Superior temporal gyrus (tissue), 1 donor: ENCODE measurements around the gene STK17A.

Experiments used
- DNase-seq: peaks from one replicate; pipeline ENCODE4 v3.0.0-alpha.2; 2016; ENCODE audit errors: extremely low spot score

Gene STK17A

GRCh38 chr7:43634384-43634783 lies 51.5 kb downstream of the STK17A start:
- DNase-seq, result no peak

- no peak for DNase-seq
Measured at GRCh38 chr7:43636093-43636492, 53.2 kb downstream of the STK17A start.

- DNase-seq, result no peak
Measured at GRCh38 chr7:43637114-43637806, 54.4 kb downstream of the STK17A start.

GRCh38 chr7:43639858-43640491 lies 57.1 kb downstream of the STK17A start:
- DNase-seq, result no peak

- no peak for DNase-seq
Measured at GRCh38 chr7:43640679-43641078, 57.8 kb downstream of the STK17A start.

- no peak for DNase-seq
Measured at GRCh38 chr7:43642897-43643630, 60.2 kb downstream of the STK17A start.

- no peak for DNase-seq
Measured at GRCh38 chr7:43643846-43644245, 60.9 kb downstream of the STK17A start.

GRCh38 chr7:43645699-43646226 lies 62.9 kb downstream of the STK17A start:
- no peak for DNase-seq

GRCh38 chr7:43646603-43647338 lies 63.9 kb downstream of the STK17A start:
- peak; percentile 59 for DNase-seq

- DNase-seq, result peak; percentile 25
Measured at GRCh38 chr7:43647339-43647672, 64.4 kb downstream of the STK17A start.

GRCh38 chr7:43647673-43648472 lies 65.0 kb downstream of the STK17A start:
- DNase-seq, result peak; percentile 77

GRCh38 chr7:43648473-43649406 lies 65.8 kb downstream of the STK17A start:
- peak; percentile 58 for DNase-seq

- peak; percentile 36 for DNase-seq
Measured at GRCh38 chr7:43649755-43650274, 66.9 kb downstream of the STK17A start.

- no peak for DNase-seq
Measured at GRCh38 chr7:43650457-43651052, 67.6 kb downstream of the STK17A start.

- DNase-seq, result no peak
Measured at GRCh38 chr7:43652364-43652763, 69.5 kb downstream of the STK17A start.

- no peak for DNase-seq
Measured at GRCh38 chr7:43653466-43653865, 70.6 kb downstream of the STK17A start.

- DNase-seq, result no peak
Measured at GRCh38 chr7:43653891-43654504, 71.1 kb downstream of the STK17A start.

- no peak for DNase-seq
Measured at GRCh38 chr7:43655584-43655983, 72.7 kb downstream of the STK17A start.

GRCh38 chr7:43656997-43657396 lies 74.1 kb downstream of the STK17A start:
- no peak for DNase-seq
